Osteoblast (primary cell): Measurements from ENCODE around the gene SSPN. TPM values are rescaled to one million over a fixed set of nuclear protein-coding genes. Genes with fewer than 3 reads are reported as not detected.
"Not testable (repeated sequence)": the region's sequence is repeated elsewhere in the genome, so short reads cannot be mapped to it uniquely, and the experiment has no call there.

Experiments used
- DNase-seq: peaks from one replicate; pipeline ENCODE4 v3.0.0; 2011; ENCODE audit warnings: low spot score, mixed read lengths; ENCODE audit not compliant: insufficient read length; ENCODE audit errors: missing footprints
- H2AFZ ChIP-seq: 2 replicates; pipeline ENCODE4 v1.6.0; 2011; ENCODE audit warnings: mild to moderate bottlenecking, low read length
- H3K27ac ChIP-seq: 2 replicates; pipeline ENCODE4 v1.5.1; 2011; ENCODE audit warnings: mild to moderate bottlenecking, low read depth, low read length, moderate library complexity
- H3K27me3 ChIP-seq: 2 replicates; pipeline ENCODE4 v1.6.0; 2012; ENCODE audit warnings: mild to moderate bottlenecking, control low read depth, inconsistent platforms, low read length, moderate library complexity; ENCODE audit not compliant: insufficient read depth
- H3K36me3 ChIP-seq: 2 replicates; pipeline ENCODE4 v1.5.1; 2011; ENCODE audit warnings: mild to moderate bottlenecking, low read length, control low read depth, moderate library complexity; ENCODE audit not compliant: insufficient read depth
- H3K4me1 ChIP-seq: 2 replicates; pipeline ENCODE4 v1.5.1; 2011; ENCODE audit warnings: mild to moderate bottlenecking, low read length, control low read depth, moderate library complexity; ENCODE audit not compliant: insufficient read depth
- H3K4me2 ChIP-seq: 2 replicates; pipeline ENCODE4 v1.6.0; 2011; ENCODE audit warnings: mild to moderate bottlenecking, low read length; ENCODE audit not compliant: insufficient read depth
- H3K4me3 ChIP-seq: fragments of 200-600 bp; sonication (generic); 3 replicates; pipeline ENCODE4 v1.5.1; 2012; ENCODE audit warnings: mild to moderate bottlenecking, low read length, inconsistent platforms; ENCODE audit not compliant: insufficient read depth
- H3K79me2 ChIP-seq: 2 replicates; pipeline ENCODE4 v1.6.0; 2012; ENCODE audit warnings: mild to moderate bottlenecking, low read length, control low read depth, inconsistent platforms; ENCODE audit not compliant: insufficient read depth
- H3K9me3 ChIP-seq: 2 replicates; pipeline ENCODE4 v1.5.1; 2011; ENCODE audit warnings: low read depth, low read length, control low read depth
- H4K20me1 ChIP-seq: 2 replicates; pipeline ENCODE4 v1.6.0; 2012; ENCODE audit warnings: mild to moderate bottlenecking, low read length, control low read depth; ENCODE audit not compliant: insufficient read depth
- CTCF ChIP-seq: IDR thresholded peaks from 2 replicates; pipeline ENCODE4 v1.5.1; 2011; ENCODE audit warnings: mild to moderate bottlenecking, low read depth, low read length, moderate library complexity; ENCODE audit errors: extremely low read depth
- total RNA-seq: library from RNA; depleted of rRNA; stranded (reverse); fragments of >200 nt; gene quantifications from 2 replicates; pipeline ENCODE4 v1.2.3, GENCODE V29; 2012

Gene SSPN
- total RNA-seq, 1 donor: 9.8 TPM

- Histone ChIP-seq H3K27ac (no peak overlapping the region), H3K4me2 (no peak overlapping the region), H3K9me3 (no peaks in the 10 kb centered on the region), H2AFZ (no peak overlapping the region), H3K4me1 (no peaks in the 10 kb centered on the region), H3K4me3 (no peak overlapping the region), H3K79me2 (no peaks in the 10 kb centered on the region), H4K20me1 (no peaks in the 10 kb centered on the region), H3K36me3 (no peaks in the 10 kb centered on the region), H3K27me3 (no peaks in the 10 kb centered on the region)
- no peak for TF ChIP-seq CTCF
- no peak for DNase-seq
These were observed 36.1 kb downstream of the SSPN start for GRCh38 chr12:26231470-26231869.

- no peak for DNase-seq
- no peaks in the 10 kb centered on the region for H3K9me3 ChIP-seq
- H3K4me3 ChIP-seq: no peak overlapping the region
- H3K79me2 ChIP-seq: no peaks in the 10 kb centered on the region
- no peak for TF ChIP-seq CTCF
- no peaks in the 10 kb centered on the region for H3K4me1 ChIP-seq
- no peak overlapping the region for H3K27ac ChIP-seq
- H3K27me3 ChIP-seq: no peaks in the 10 kb centered on the region
- H2AFZ ChIP-seq: no peak overlapping the region
- H4K20me1 ChIP-seq: no peaks in the 10 kb centered on the region
- no peak overlapping the region for H3K4me2 ChIP-seq
- no peaks in the 10 kb centered on the region for H3K36me3 ChIP-seq
These were observed 36.5 kb downstream of the SSPN start for GRCh38 chr12:26231921-26232320.

GRCh38 chr12:26233631-26234030 lies 38.3 kb downstream of the SSPN start:
- Histone ChIP-seq H3K4me2 (peak overlapping the region; percentile 6), H3K36me3 (no peaks in the 10 kb centered on the region), H2AFZ (peak overlapping the region; percentile 16)

GRCh38 chr12:26235465-26235864 lies 40.1 kb downstream of the SSPN start:
- H3K4me2 ChIP-seq, H3K9me3 ChIP-seq, DNase-seq, H3K27me3 ChIP-seq, H3K4me3 ChIP-seq, H2AFZ ChIP-seq, H3K36me3 ChIP-seq, H3K27ac ChIP-seq, H3K79me2 ChIP-seq, H4K20me1 ChIP-seq: not testable (repeated sequence)
- H3K4me1 ChIP-seq: peaks cover 26% of the 10 kb centered on the region

More at GRCh38 chr12:26233631-26234030, 38.3 kb downstream of the SSPN start:
- Histone ChIP-seq H3K79me2 (no peaks in the 10 kb centered on the region), H3K9me3 (no peaks in the 10 kb centered on the region), H3K27me3 (no peaks in the 10 kb centered on the region), H3K4me3 (no peak overlapping the region), H3K27ac (no peak overlapping the region), H3K4me1 (peaks cover 10% of the 10 kb centered on the region), H4K20me1 (no peaks in the 10 kb centered on the region)
- DNase-seq: no peak
- no peak for TF ChIP-seq CTCF
